ENCODE data around the gene ACOT7.
"Not testable (repeated sequence)": the region's sequence is repeated elsewhere in the genome, so short reads cannot be mapped to it uniquely, and the experiment has no call there.

ACOT7 gene

DNA sequence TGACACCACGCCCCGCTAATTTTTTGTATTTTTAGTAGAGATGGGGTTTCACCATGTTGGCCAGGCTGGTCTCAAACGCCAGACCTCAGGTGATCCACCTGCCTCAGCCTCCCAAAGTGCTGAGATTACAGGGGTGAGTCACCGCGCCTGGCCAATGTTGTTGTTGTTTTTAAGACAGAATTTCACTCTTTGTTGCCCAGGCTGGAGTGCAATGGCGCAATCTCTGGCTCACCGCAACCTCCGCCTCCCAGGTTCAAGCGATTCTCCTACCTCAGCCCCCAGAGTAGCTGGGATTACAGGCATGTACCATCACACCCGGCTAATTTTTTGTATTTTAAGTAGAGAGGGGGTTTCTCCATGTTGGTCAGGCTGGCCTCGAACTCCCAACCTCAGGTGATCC lies 173.9 kb downstream of the ACOT7 start:
- DNase-seq: not testable (repeated sequence)

DNA sequence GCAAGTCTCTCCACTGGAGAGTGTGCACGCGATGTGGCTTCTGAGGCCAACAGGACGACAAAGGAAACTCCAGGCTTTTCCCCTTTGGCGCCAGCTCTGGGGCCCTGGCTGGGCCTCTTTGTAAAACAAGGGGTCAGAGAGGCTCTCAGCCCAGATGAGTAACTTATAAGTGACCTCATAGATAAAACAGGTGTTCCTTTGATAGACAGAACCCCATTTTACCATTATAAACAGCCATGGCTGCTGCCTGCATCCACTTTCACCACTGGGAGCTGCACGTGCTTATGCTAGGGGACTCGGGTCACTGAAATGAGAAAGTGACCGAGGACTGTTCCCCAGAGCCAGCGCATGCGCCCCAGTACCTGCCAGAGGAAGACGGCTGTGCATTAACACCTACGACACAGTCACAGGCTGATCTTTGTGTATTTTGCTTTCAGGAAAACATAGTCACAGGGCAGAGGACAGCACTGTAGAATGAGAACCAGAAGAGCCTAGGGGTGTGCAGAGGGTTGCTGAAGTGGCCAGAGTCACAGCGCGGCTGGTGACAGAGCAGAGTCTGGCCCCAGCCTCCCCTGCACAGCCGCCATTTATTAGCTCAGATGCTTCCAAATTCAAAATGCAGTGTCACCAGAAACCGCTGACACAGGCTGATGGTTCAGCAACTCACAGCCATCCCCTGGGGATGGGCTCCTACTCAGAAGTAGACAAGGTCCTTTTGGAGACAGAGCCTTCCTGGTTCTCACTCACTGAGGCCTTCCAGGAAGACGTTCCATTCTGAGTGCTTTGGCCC lies 175.0 kb downstream of the ACOT7 start:
- no peak for DNase-seq

Data from activated gamma-delta T cell (primary cell).